Stimulated activated CD8-positive, alpha-beta memory T cell treated with anti-CD3 and anti-CD28 coated beads, Interleukin-15, amount 100 ng/mL, for 4 hours (primary cell): ENCODE measurements around the gene SLC34A1.

ENCODE experiments used
- DNase-seq, 2 donors: peaks; one replicate each; pipeline ENCODE4 v3.0.0-alpha.2; 2020; ENCODE audit warnings: low read depth in 2 of 2

SLC34A1 gene

GRCh38 chr5:177432143-177432838, 48.1 kb downstream of the SLC34A1 start:
- no peak for DNase-seq

- DNase-seq: no peak
Measured at GRCh38 chr5:177432839-177433657, 48.8 kb downstream of the SLC34A1 start.

- DNase-seq: no peak
Measured at GRCh38 chr5:177433658-177434217, 49.5 kb downstream of the SLC34A1 start.

- DNase-seq: no peak
Measured at GRCh38 chr5:177434437-177434836, 50.2 kb downstream of the SLC34A1 start.

GRCh38 chr5:177434942-177435738, 50.9 kb downstream of the SLC34A1 start:
- DNase-seq: no peak

GRCh38 chr5:177435847-177436536, 51.8 kb downstream of the SLC34A1 start:
- no peak for DNase-seq

GRCh38 chr5:177437623-177438022, 53.4 kb downstream of the SLC34A1 start:
- DNase-seq: no peak

GRCh38 chr5:177438468-177438867, 54.2 kb downstream of the SLC34A1 start:
- DNase-seq: no peak

- no peak for DNase-seq
Measured at GRCh38 chr5:177439518-177440053, 55.4 kb downstream of the SLC34A1 start.

GRCh38 chr5:177440211-177440989, 56.2 kb downstream of the SLC34A1 start:
- no peak for DNase-seq

- no peak for DNase-seq
Measured at GRCh38 chr5:177440990-177441780, 57.0 kb downstream of the SLC34A1 start.

GRCh38 chr5:177442066-177442826, 58.0 kb downstream of the SLC34A1 start:
- DNase-seq: no peak

- no peak for DNase-seq
Measured at GRCh38 chr5:177443144-177443983, 59.1 kb downstream of the SLC34A1 start.

- DNase-seq: no peak
Measured at GRCh38 chr5:177444106-177445051, 60.1 kb downstream of the SLC34A1 start.

- DNase-seq: no peak
Measured at GRCh38 chr5:177445052-177445916, 61.0 kb downstream of the SLC34A1 start.

- no peak for DNase-seq
Measured at GRCh38 chr5:177445917-177446199, 61.6 kb downstream of the SLC34A1 start.
